ENCODE data around the gene PIK3C2B.

The PIK3C2B gene

DNA sequence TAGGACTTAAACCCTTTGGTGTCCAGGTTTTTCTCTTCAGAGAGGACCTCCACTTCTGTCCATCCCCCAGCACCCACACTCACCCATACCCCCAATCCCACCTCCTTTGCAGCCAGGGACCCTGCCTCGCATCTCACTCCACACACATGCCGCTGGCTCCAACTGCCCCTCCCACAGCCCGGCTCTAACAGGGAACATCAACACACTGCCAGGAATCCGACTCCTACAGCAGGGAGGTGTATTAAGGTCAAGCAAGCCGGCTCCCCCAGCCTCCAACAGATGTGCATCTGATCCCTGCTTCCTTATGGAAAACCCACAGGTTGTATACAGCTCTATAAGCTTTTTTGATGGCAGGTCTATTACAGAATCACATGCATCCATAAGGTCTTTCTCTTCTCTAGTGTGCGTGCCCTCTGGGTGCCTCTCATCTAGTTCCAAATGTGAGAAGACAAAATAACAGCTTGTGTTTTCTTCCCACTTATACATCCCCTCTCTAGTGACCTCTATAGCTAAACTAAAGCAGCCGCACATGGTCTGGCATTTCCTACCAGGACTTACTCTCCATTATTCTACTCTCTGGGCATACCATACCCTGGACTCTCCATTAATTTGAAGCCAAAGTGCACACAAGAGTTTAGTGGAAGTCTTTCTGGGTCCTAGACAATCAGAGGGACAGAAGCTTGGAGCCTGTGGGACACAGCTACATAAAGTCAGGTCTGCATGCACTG is 16.3 kb downstream of the PIK3C2B start:
- DNase-seq: no peak
- H3K27me3 ChIP-seq (replicated peaks; ENCODE audit: insufficient read depth, low read length): no peaks in the 10 kb centered on the region
- H3K4me3 ChIP-seq (ENCODE audit: low read length): no peak overlapping the region
- no peak overlapping the region for H3K4me2 ChIP-seq (ENCODE audit: low read depth, low read length)
- no peak overlapping the region for H3K27ac ChIP-seq (ENCODE audit: low read length)
- TF ChIP-seq EZH2phosphoT487 (IDR thresholded peaks at IDR 0.05; ENCODE audit: low read length) (no peak), EZH2 (optimal IDR thresholded peaks at IDR 0.05; ENCODE audit: low read depth, low read length) (no peak)
- TF ChIP-seq, protein P1, sequence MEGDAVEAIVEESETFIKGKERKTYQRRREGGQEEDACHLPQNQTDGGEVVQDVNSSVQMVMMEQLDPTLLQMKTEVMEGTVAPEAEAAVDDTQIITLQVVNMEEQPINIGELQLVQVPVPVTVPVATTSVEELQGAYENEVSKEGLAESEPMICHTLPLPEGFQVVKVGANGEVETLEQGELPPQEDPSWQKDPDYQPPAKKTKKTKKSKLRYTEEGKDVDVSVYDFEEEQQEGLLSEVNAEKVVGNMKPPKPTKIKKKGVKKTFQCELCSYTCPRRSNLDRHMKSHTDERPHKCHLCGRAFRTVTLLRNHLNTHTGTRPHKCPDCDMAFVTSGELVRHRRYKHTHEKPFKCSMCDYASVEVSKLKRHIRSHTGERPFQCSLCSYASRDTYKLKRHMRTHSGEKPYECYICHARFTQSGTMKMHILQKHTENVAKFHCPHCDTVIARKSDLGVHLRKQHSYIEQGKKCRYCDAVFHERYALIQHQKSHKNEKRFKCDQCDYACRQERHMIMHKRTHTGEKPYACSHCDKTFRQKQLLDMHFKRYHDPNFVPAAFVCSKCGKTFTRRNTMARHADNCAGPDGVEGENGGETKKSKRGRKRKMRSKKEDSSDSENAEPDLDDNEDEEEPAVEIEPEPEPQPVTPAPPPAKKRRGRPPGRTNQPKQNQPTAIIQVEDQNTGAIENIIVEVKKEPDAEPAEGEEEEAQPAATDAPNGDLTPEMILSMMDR (IDR thresholded peaks at IDR 0.05; ENCODE audit: low read length): no peak
- no peaks in the 10 kb centered on the region for H3K9me3 ChIP-seq (replicated peaks; ENCODE audit: insufficient read depth, low read length)
- H3K4me1 ChIP-seq (ENCODE audit: low read length): no peaks in the 10 kb centered on the region
- no peaks in the 10 kb centered on the region for H3F3A ChIP-seq (ENCODE audit: insufficient read depth, low read length)
- no peaks in the 10 kb centered on the region for H3K9me2 ChIP-seq (replicated peaks; ENCODE audit: insufficient read depth, low read length)
- H3K9ac ChIP-seq (ENCODE audit: low read length): no peak overlapping the region
- H3K79me2 ChIP-seq (ENCODE audit: low read length): no peaks in the 10 kb centered on the region
- no peaks in the 10 kb centered on the region for H4K20me1 ChIP-seq (ENCODE audit: insufficient read depth, low read length)
- no peaks in the 10 kb centered on the region for H3K36me3 ChIP-seq (replicated peaks; ENCODE audit: insufficient read depth, low read length)
- H2AFZ ChIP-seq (ENCODE audit: low read length): no peak overlapping the region

DNA sequence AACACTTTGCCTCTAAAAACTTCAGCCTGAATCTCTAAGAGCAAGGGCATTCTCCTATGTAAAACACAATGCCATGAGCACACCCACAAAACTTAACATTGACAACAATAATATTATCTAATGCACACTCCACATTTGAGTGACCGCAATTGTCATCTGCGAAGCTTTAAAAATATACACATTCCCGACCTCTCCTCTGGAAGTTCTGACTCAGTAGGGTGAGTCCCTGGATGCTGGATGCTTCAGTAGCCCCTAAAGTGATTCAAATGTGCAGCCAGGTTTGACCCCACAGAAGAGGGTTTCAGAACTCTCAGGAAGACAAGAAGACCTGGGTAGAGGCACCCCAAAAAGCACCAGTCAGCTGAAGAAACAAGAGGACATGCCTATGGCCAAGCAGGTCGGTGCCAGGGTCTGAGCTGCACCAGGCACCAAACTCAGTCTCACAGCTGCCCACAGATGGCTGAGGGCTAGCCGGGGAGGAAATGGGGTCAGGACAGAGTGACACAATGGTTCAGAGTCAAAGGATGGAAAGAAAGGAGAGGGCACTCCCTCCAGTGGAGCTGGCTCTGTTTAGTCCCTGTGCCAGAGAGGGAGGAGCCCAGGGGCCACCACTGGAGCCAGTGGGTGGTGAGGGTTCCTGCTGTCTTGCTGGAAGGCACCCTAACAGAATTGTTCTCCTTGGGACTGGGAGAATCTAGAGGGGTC is 17.4 kb downstream of the PIK3C2B start:
- no peak overlapping the region for H3K9ac ChIP-seq (ENCODE audit: low read length)
- no peaks in the 10 kb centered on the region for H3K9me2 ChIP-seq (replicated peaks; ENCODE audit: insufficient read depth, low read length)
- no peaks in the 10 kb centered on the region for H3F3A ChIP-seq (ENCODE audit: insufficient read depth, low read length)
- no peaks in the 10 kb centered on the region for H3K27me3 ChIP-seq (replicated peaks; ENCODE audit: insufficient read depth, low read length)
- H4K20me1 ChIP-seq (ENCODE audit: insufficient read depth, low read length): no peaks in the 10 kb centered on the region
- H3K4me3 ChIP-seq (ENCODE audit: low read length): no peak overlapping the region
- H3K27ac ChIP-seq (ENCODE audit: low read length): no peak overlapping the region
- DNase-seq: no peak
- no peaks in the 10 kb centered on the region for H3K36me3 ChIP-seq (replicated peaks; ENCODE audit: insufficient read depth, low read length)
- H3K4me1 ChIP-seq (ENCODE audit: low read length): no peaks in the 10 kb centered on the region
- no peak overlapping the region for H3K4me2 ChIP-seq (ENCODE audit: low read depth, low read length)
- no peaks in the 10 kb centered on the region for H3K9me3 ChIP-seq (replicated peaks; ENCODE audit: insufficient read depth, low read length)
- no peak for TF ChIP-seq EZH2phosphoT487 (IDR thresholded peaks at IDR 0.05; ENCODE audit: low read length)
- TF ChIP-seq, protein P1 (IDR thresholded peaks at IDR 0.05; ENCODE audit: low read length): no peak
- TF ChIP-seq EZH2 (optimal IDR thresholded peaks at IDR 0.05; ENCODE audit: low read depth, low read length): no peak
- no peak overlapping the region for H2AFZ ChIP-seq (ENCODE audit: low read length)
- H3K79me2 ChIP-seq (ENCODE audit: low read length): no peaks in the 10 kb centered on the region

DNA sequence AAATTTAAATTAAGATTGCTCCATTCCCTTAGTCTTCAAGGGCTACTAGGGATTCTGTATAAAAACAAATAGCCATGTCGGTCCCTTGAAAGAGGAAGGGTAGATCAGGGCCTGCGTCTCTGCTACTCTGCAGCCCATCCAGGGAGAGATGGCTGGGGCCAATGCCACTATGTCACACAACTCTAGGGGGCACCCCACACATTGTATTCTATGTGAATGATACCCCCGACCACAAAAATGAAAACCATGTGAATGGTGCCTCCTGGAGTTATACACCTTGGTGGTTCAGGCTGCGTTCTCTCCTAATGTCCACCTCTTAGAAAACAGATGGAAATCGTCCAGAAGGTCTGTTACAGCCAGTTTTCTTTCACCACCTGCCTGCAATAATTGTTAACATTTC is 18.0 kb downstream of the PIK3C2B start:
- no peaks in the 10 kb centered on the region for H3K79me2 ChIP-seq (ENCODE audit: low read length)
- H3K9me3 ChIP-seq (replicated peaks; ENCODE audit: insufficient read depth, low read length): no peaks in the 10 kb centered on the region
- no peaks in the 10 kb centered on the region for H3K27me3 ChIP-seq (replicated peaks; ENCODE audit: insufficient read depth, low read length)
- H3F3A ChIP-seq (ENCODE audit: insufficient read depth, low read length): no peaks in the 10 kb centered on the region
- no peaks in the 10 kb centered on the region for H4K20me1 ChIP-seq (ENCODE audit: insufficient read depth, low read length)
- no peak overlapping the region for H3K9ac ChIP-seq (ENCODE audit: low read length)
- H3K4me2 ChIP-seq (ENCODE audit: low read depth, low read length): no peak overlapping the region
- no peak overlapping the region for H3K4me3 ChIP-seq (ENCODE audit: low read length)
- no peak overlapping the region for H3K27ac ChIP-seq (ENCODE audit: low read length)
- H3K36me3 ChIP-seq (replicated peaks; ENCODE audit: insufficient read depth, low read length): no peaks in the 10 kb centered on the region
- no peak overlapping the region for H2AFZ ChIP-seq (ENCODE audit: low read length)
- TF ChIP-seq, protein P1 (IDR thresholded peaks at IDR 0.05; ENCODE audit: low read length): 0 out of 2 replicates have a peak, but pooled peaks have one; percentile 14
- no peak for TF ChIP-seq EZH2 (optimal IDR thresholded peaks at IDR 0.05; ENCODE audit: low read depth, low read length)
- no peak for TF ChIP-seq EZH2phosphoT487 (IDR thresholded peaks at IDR 0.05; ENCODE audit: low read length)
- H3K4me1 ChIP-seq (ENCODE audit: low read length): no peaks in the 10 kb centered on the region
- no peak for DNase-seq
- no peaks in the 10 kb centered on the region for H3K9me2 ChIP-seq (replicated peaks; ENCODE audit: insufficient read depth, low read length)
